ENCODE data around the gene DPYSL5.

The DPYSL5 gene

DNA sequence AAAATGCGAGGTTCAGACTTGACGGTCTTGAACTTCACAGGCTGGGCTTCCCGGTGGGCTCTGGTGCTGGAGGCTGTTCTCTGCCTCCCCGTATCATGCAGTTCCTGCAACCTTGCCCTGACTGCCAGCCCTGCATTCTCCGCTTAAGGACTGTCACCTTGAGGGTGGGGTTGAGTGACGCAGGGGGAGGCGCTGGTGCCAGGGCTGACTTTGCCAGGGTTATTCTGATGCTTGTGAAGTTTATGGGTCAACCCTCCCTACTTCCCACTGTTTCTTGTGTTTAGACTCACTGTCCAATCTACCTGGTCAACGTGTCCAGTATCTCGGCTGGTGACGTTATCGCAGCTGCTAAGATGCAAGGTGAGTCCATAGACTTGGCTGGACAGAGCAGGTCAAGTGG, 85.0 kb downstream of the DPYSL5 start:
- DNase-seq = no peak

DNA sequence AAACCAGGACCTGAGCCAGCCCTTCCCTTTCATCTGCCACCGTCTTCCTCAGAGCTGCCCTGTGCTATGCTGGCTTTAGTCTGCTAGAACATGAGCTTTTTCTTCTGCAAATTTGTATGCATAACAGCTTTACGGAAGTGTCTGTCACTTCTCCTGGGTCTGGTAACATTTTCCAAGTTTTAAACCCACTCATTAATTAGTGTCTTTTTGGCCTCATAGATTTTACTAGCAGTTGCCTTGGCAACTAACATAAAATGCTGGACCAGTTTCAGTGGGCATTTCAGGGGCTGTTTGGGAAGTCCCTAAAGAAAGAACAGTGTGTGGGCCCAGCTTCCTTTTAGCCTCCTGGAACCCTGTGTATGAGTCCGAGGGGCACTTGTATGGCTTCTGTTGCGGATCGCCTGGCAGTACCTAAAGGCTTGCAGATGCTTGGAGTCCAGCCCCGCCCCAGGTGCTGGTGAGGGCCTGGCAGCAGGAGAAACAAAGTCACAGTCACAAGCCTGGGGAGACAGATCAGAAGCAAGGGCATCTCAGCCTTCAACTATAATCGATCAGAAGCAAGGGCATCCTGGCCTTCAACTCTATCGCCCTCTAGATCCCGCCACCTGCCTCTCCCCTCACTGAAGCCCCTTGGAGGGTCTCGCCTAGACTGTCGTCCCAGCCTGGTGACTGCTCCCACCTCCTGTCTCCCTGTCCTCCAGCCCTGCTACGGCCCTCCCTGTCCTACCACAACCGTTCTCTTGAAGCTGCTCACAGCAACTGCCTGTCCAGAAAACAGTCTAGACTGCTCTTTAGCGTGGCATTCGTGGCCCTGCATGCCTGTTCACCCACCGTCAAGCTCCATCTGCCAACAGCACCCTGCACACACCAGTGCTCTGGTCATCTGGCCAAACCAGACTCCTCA, 85.8 kb downstream of the DPYSL5 start:
- DNase-seq = no peak

DNA sequence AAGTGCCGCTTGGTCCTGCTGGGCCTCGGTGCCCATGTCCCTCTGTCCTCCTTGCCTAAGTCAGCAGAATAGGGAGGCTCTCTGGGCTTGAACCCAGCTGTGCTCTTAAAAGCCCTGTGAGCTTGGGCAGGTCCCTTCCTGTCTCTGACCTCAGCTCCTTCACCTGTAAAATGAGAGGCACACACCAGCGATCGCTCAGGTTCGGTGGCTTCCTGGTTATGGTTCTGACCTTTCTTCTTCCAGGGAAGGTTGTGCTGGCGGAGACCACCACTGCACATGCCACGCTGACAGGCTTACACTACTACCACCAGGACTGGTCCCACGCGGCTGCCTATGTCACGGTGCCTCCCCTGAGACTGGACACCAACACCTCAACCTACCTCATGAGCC, 86.4 kb downstream of the DPYSL5 start:
- no peak for DNase-seq

DNA sequence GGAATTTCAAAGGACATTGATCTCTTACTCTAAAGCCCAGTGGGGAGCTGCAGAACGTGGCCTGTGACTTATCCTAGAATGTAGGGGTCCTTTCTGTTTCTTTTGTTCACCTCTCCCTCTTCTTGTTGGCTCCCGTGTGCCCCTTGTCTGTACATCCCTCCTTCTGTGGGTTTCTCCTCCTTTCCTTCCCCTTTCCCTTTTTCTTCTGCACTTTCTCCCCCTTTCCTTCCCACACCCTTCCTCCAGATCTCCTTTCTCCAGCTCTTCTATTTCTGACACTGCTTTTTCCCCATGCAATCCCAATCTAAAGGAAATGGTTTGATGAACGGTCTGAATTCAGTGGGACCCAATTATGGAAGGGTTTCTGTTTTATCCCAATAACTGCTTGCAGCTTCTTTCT, 87.1 kb downstream of the DPYSL5 start:
- no peak for DNase-seq

DNA sequence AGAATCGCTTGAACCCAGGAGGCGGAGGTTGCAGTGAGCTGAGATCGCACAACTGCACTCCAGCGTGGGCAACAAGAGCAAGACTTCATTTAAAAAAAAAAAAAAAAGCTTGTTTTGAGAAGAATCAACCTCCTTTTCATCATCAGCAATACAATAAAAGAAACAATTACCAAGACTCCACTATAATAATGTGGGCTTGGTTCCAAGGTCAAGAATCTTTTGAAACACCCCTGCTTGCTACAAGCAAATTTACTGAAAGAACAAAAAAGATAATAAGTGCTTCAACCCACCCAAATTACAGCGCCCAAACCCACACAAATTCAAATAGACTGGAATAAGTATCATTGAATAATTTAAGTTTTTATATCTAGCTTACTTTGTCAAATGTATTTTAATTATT, 88.9 kb downstream of the DPYSL5 start:
- no peak for DNase-seq

DNA sequence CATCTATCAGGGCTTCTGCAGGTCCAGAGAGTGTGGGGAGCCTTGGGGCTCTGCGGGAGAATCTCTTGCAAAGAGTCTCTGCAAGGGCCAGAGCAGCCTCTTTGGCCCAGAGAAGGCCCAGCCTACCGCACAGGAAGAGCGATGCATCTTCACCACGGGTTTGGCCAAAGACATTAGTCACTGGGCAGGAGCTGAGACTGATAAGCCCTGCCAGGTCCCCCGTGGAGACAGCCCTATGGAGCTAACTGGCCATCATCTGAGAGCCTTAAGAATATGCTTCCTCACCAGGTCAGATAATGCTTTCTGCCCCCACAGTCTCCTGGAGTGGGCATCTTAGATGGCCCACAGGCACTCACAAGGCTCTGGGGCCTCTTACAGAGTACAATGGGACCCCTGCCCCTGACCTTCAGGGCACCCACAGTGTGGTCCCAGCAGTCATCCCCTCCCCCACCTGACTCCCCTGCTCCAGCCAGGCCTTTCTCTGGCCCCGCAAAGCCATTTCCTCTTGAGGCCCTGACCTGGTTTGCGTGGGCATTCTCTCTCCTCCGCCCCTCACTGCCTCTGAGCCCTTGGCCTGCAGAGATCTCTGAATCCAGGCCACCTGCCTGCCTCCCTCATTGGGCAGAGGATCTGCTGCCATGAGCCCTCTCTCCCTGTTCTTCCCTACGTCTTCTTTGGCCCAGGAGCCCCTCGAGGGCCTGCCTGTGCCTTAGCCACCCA, 90.6 kb downstream of the DPYSL5 start:
- DNase-seq = no peak

DNA sequence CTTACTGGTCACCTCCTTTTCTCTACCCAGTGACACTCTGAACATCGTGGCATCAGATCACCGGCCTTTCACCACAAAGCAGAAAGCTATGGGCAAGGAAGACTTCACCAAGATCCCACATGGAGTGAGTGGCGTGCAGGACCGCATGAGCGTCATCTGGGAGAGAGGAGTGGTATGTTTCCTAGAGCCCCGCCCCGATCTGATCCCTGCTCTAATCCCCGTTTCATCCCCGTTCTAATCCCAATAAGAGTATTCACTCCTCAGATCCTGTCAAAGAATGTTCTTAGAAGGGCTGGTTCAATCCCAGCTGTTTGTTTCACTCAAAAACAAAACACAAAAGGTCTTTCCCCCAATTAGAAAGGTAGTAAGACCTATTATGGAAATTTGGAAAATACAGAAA, 92.1 kb downstream of the DPYSL5 start:
- DNase-seq = no peak

DNA sequence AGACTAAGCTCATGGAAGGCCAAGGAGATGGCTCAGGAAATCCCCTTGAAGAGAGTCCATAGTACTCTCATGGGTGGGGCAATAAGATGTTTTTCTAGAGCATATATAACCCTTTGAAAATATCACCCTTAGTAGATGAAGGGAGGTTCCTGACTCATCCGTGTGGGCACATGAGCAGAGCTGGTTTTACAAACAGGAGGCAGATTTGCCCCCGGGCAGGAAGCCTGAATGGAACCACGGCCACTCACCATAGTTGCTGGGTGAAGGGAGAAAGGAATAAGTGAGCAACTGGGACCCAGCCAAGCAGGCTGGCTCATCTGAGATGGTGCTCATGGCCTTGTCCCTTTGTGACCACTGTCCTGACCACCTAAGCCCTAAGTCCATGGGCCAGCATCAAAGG, 93.6 kb downstream of the DPYSL5 start:
- no peak for DNase-seq

DNA sequence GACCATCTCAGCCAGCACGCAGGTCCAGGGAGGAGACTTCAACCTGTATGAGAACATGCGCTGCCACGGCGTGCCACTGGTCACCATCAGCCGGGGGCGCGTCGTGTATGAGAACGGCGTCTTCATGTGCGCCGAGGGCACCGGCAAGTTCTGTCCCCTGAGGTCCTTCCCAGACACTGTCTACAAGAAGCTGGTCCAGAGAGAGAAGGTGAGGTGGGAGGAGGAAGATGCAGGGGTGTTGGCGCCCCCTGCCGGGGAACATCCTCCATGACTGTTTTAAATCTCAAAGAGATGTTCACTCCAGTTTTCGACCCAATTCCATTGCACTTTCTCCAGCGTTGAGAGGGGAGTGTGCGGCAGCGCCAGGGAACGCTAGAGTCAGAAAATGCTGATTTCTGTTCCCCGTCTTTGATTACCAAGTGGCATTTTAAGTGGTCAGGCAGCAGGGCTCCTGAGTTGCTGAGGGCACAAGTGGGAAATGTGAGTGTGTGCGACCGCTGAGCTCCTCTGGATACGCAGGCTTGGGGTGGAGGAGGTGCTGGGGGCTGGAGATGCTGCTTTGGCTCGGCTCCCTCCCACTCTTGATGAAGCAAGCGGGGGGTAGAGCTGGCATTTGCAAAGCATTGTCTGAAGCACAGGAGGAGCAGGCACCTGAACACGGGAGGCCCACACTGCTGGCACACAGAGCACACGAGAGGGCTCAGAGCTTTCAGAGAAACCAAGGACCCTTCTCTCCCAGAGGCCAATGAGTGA, 94.8 kb downstream of the DPYSL5 start:
- DNase-seq = peak in 4 of 5 donors; percentile 27 to 55 (median 37)

DNA sequence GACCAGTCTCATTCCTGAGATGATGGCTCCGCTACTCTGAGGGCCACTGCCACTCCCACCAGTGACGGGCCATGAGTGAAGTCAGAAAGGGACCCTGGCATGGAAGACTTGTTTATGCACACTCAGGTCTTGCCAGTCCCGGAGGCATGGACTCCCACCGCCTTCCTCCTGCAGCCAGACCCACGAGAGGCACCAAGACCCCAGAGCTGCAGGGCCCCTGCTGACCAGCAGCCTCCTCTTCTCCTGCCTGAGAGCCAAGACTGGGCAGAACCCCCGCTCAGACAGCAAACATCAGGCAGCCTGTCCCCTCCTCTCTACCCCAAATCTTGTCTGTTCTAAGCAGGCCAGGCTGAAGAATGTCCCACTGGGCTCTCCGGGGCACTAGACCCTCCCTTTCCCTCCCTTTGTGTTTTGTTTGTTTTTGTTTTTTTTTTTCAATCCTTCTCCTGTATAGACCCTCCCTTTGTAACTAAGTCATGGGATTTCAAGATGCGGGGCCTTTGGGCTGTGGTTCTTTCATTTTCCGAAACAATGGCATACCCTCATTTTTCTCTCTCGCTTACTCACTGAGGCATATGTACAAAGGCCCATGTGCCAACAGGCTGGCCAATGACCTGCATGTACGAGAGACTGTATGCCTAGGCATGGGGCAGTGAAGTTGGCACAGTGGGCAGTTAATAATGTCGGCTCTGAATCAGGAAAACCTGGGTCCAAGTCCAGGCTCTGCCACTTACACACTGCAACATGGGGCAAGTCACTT, 98.2 kb downstream of the DPYSL5 start:
- no peak for DNase-seq

DNA sequence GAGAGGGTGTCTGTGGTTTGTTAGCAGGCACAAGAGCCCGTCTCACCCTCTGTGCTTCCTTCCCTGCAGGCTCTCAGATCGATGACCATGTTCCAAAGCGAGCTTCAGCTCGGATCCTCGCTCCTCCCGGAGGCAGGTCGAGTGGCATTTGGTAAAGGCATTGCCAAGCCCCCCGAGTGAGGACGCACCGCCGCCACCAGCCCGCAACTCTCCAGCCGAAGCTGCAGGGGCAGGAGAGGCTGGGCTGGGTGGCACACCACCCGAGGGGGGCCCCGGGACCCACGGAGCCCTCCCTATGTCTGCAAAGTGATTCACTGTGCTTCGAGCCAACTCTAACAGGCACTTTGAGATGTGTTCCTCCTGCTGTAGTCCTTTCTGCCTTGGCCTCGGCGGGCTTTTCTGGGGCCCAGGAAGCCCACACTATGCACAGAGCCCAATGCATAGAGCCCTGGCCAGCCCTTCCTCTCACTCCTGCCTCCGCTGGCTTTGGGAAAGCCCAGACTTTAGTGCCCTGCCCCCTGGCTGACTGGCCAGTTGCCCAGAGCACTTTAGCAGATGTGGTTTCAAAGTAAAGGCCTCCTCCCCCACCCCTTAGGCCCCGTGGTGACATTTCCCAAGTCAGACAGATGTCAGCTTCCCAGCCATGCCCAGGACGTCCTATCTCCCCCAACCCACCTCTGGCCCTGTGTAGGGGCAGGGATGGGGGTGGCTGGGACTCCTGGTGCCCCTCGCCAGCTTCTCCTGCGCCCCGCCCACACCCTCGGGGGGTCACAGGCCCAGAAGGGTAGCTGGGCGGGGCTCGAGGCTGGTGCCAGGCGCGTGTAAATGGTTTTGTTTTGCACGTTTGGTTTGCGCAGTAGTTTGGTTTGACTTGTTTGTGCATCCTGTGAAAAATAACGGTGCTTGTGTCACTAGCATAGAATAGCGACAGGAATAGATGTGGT, 99.2 kb downstream of the DPYSL5 start:
- DNase-seq = no peak

DNA sequence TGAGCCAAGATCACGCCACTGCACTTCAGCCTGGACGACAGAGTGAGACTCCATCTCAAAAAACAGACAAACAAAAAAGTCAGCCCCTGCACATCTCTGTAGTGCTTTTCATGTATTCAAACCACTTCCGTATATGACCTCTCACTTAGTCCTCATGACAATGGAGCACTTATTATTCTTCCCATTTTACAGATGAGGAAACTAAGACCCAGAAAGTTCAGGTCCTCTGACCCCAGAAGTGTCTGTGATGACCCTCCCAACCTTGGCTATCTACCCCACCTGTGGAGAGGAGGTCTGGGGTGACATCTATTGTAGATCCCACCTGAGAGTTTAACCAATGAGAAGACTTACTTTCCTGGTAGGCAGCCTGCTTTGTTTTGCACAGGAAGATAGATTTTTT, 100.9 kb downstream of the DPYSL5 start:
- DNase-seq = no peak

DNA sequence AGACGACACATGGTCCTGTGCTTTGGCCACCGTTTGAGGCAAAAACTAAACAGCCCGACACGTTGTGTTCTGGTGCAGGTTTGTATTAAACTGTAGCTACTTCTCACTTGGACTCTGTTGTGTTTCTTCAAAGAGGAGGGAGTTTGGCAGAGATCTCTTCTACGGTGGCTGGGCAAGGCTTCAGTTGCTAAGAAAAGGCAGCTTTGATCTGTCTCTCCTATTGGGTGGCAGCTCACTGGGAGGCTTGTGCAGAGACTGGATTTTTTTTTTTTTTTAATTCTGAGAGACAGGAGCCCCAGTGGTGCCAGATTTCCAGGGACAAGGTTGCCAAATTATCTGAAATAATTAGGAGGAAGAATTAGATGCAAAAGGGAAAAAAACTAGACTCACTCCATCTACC, 102.3 kb downstream of the DPYSL5 start:
- no peak for DNase-seq

DNA sequence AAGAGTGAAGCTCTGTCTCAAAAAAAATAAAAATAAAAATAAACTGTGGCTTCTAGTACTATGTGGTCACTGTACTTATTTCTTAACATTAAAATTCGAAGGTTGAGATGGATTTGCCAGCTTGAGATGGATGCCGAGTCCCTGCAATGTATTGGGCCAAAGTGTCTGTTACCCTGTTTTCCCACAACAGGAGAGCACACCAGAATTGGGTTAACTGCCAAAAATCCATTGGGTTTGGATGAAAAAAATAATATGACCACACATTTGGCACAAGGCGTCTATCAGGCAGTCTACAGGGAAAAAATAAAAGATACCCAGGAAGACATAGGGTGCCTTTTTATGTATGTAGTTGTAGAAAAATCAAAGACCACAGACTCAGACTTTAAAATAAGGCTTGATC, 103.3 kb downstream of the DPYSL5 start:
- DNase-seq = no peak

DNA sequence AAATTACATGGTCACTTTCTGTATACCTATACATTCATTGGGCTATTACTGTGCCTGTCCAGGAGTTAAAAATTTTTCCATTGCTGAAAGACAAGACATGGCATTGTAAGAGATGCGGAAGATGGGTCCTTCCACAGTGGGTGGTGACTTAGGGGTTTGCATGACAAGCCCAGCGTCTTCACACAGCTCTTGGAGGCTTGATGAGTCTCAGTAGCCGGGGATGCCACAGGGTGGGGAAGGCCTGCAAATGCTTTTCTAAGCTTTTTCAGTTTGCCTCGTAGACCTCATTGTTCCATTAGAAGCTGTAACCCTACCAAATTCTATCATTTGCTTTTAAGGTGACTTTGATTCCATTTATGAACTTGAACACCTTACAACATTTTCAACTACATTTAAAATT, 104.4 kb downstream of the DPYSL5 start:
- no peak for DNase-seq

DNA sequence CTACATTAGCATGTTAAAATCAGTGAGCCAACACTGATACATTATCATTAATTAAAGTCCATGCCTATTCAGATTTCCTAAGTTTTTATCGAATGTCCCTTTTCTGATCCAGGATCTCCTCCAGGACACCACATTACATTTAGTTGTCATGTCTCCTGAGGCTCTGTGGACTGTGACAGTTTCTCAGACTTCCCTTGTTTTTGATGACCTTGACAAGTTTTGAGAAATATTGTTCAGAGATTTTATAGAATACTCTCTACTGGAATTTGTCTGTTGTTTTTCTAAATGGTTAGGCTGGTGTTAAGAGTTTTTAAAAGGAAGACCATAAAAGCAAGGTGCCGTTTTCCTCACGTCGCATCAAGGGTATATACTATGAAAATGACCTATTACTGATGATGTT, 106.2 kb downstream of the DPYSL5 start:
- DNase-seq = no peak

DNA sequence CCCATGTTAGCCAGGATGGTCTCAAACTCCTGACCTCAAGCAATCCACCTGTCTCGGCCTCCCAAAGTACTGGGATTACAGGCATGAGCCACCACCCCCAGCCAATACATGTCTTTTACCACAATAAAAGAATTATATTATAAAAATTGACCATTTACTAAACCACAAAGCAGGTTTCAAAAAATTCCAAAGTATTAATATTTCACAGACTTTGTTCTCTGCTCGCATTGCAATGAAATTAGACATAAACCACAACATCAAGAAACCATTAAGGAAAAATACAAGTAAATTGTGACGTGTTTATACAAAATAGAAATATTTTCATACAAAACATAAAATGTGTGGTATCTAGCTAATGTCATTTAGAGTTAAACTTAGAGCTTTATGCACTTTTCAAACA, 109.1 kb downstream of the DPYSL5 start:
- no peak for DNase-seq

DNA sequence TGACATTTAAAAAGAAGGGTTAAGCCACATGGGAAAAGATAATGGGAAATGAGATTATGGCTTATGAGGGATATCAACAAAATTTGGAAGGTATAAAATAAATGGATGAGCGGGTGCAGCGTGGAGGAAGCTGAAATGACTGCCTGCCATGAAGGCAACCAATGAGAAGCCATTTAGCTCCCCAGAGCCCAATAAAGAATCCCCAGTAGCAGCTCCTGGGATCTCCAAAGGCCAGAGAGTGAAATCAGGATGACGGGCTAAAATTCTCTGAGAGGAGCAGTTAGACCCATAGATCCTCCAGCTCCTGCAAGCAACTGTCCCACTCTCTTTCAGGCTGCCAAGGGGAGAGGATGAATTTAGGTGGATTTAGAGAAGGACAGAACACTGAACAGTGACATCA, 109.6 kb downstream of the DPYSL5 start:
- DNase-seq = no peak

DNA sequence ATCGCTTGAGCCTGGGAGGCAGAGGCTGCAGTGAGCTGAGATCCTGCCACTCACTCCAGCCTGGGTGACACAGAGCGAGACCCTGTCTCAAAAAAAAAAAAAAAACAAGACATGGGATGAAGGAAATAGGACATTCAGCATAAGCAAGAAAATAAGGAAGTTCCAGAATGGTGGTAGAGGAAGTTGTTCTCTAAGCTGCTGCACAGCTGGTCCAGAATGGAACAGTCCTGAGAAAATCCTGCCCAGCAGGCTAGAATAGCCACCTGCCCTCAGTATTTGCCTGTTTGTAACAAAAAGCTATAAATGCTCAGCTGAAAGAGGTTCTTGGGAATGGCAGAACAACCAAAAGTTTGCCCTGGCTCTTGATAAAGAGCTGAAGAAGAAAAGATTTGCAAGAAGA, 111.4 kb downstream of the DPYSL5 start:
- no peak for DNase-seq

DNA sequence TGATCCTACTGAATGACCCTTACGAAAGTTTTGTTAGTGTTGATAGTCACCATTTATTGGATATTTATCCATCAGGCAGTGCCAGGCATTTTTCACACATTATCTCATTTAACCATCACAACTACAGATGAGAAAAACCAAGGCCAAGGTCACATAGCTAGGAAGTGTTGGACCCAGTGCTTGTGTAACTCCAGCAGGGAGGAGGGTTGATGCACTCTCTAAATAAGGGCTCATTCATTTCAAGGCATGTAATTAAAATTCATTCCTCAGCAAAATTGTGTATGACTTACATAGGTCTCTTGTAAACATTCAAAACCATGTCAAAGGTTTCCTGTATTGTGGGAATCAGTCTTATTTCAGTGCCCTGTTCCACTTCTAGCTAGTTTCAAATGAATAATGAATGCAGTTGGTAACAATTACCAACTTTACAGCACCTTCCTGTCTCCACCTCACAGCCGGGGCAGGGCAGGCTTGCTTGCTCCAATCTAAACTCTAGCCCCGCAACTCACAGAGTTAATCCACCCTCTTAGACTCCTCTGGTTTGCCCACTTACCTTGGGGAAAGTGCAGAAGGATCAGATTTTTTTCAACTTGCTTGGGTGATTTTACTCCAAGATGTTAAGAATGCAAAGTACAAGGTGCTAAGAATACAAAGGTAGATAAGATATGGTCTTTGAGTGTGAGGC, 116.7 kb downstream of the DPYSL5 start:
- DNase-seq = no peak

DNA sequence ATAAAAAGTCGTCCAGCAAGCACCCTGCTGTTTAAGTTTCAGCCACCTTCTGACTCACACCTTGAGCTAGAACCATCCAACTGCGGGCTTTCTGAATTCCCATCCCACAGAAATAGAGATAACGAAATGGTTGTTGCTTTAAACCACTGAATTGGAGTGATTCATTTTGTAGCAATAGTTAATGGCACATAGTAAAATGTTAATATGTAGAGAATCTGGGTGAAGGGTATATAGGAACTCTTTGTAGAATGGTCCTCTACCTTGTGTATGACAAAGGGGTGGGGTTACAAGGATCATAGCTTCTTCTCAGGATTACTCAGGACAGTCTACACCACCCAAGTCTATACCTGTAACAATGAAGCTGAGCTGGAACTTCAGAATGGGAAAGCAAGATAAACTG, 120.1 kb downstream of the DPYSL5 start:
- no peak for DNase-seq

Data from T-helper 1 cell (primary cell).